Measurements from ENCODE around the gene LCP1. TPM values are rescaled to one million over a fixed set of nuclear protein-coding genes. Genes with fewer than 3 reads are reported as not detected.
"Not testable (repeated sequence)": the region's sequence is repeated elsewhere in the genome, so short reads cannot be mapped to it uniquely, and the experiment has no call there.

Gene LCP1
- total RNA-seq, 1 experiment from 2014 or later = 9.1 TPM

- no TSS peak for BruUV-seq (replicated peaks)
- intact Hi-C loops (cut with micrococcal nuclease; ENCODE audit: unreplicated experiment) = loop anchor here (5.0 to 10.0 kb wide), 4 partner anchors 122 to 791 kb away; no protein-coding TSS in a partner anchor
- Histone ChIP-seq H3K9me3 (ENCODE audit: low read depth, low read length, poor library complexity, severe bottlenecking) (no peaks in the 10 kb centered on the region), H3K36me3 (ENCODE audit: insufficient read depth, low read length, poor library complexity, severe bottlenecking) (no peaks in the 10 kb centered on the region), H3K27ac (ENCODE audit: low read depth, low read length, poor library complexity, severe bottlenecking) (no peak overlapping the region), H3K27me3 (replicated peaks; ENCODE audit: insufficient read depth, low read depth, low read length, poor library complexity) (no peaks in the 10 kb centered on the region), H3K4me3 (ENCODE audit: low read depth, low read length, poor library complexity, severe bottlenecking) (no peak overlapping the region), H3K4me1 (ENCODE audit: insufficient read depth, low read length, poor library complexity, severe bottlenecking) (peaks cover 29% of the 10 kb centered on the region)
- POLR2A ChIA-PET (ENCODE audit: low non-redundant PET) = interaction anchor here (0.5 kb wide), 1 partner anchor 158 kb away, joined by 12 read pairs; no protein-coding TSS in a partner anchor
- CTCF ChIA-PET = no interaction called here
- DNase-seq (ENCODE audit: low spot score) = no peak
- no peak for TF ChIP-seq CTCF (conservative IDR thresholded peaks at IDR 0.05; ENCODE audit: low read depth, low read length)
- TF ChIP-seq EZH2 (IDR thresholded peaks at IDR 0.05; ENCODE audit: borderline replicate concordance, low read depth, low read length, poor library complexity, severe bottlenecking) = no peak
Observed at GRCh38 chr13:46165485-46166223, 16.3 kb downstream of the LCP1 start.

- Histone ChIP-seq H3K27ac (ENCODE audit: low read depth, low read length, poor library complexity, severe bottlenecking) (no peak overlapping the region), H3K4me1 (ENCODE audit: insufficient read depth, low read length, poor library complexity, severe bottlenecking) (peaks cover 23% of the 10 kb centered on the region), H3K27me3 (replicated peaks; ENCODE audit: insufficient read depth, low read depth, low read length, poor library complexity) (no peaks in the 10 kb centered on the region), H3K36me3 (ENCODE audit: insufficient read depth, low read length, poor library complexity, severe bottlenecking) (no peaks in the 10 kb centered on the region), H3K4me3 (ENCODE audit: low read depth, low read length, poor library complexity, severe bottlenecking) (no peak overlapping the region), H3K9me3 (ENCODE audit: low read depth, low read length, poor library complexity, severe bottlenecking) (no peaks in the 10 kb centered on the region)
- no peak for DNase-seq (ENCODE audit: low spot score)
- TF ChIP-seq CTCF (conservative IDR thresholded peaks at IDR 0.05; ENCODE audit: low read depth, low read length) (no peak), EZH2 (IDR thresholded peaks at IDR 0.05; ENCODE audit: borderline replicate concordance, low read depth, low read length, poor library complexity, severe bottlenecking) (no peak)
- BruUV-seq (replicated peaks) = no TSS peak
- POLR2A ChIA-PET (ENCODE audit: low non-redundant PET) = no interaction called here
- intact Hi-C loops (cut with micrococcal nuclease; ENCODE audit: unreplicated experiment) = loop anchor here (5.0 to 10.0 kb wide), 4 partner anchors 123 to 790 kb away; no protein-coding TSS in a partner anchor
- CTCF ChIA-PET = no interaction called here
Observed at GRCh38 chr13:46164661-46165060, 17.3 kb downstream of the LCP1 start.

- H3K36me3 ChIP-seq (ENCODE audit: insufficient read depth, low read length, poor library complexity, severe bottlenecking); BruUV-seq (replicated peaks); H3K27ac ChIP-seq (ENCODE audit: low read depth, low read length, poor library complexity, severe bottlenecking); CTCF ChIA-PET; H3K9me3 ChIP-seq (ENCODE audit: low read depth, low read length, poor library complexity, severe bottlenecking); DNase-seq (ENCODE audit: low spot score); POLR2A ChIA-PET (ENCODE audit: low non-redundant PET); H3K4me3 ChIP-seq (ENCODE audit: low read depth, low read length, poor library complexity, severe bottlenecking); H3K27me3 ChIP-seq (replicated peaks; ENCODE audit: insufficient read depth, low read depth, low read length, poor library complexity): not testable (repeated sequence)
- intact Hi-C loops (cut with micrococcal nuclease; ENCODE audit: unreplicated experiment) = loop anchor here (10.0 kb wide), 3 partner anchors 538 to 788 kb away; no protein-coding TSS in a partner anchor
- H3K4me1 ChIP-seq (ENCODE audit: insufficient read depth, low read length, poor library complexity, severe bottlenecking) = peaks cover 14% of the 10 kb centered on the region
Observed at GRCh38 chr13:46162741-46163140, 19.2 kb downstream of the LCP1 start.

Data from A673 (cell line).